Prostate gland (tissue), 2 donors: ENCODE measurements around the gene MS4A5.

Experiments used
- CTCF ChIP-seq, 4 experiments: fragments of 200-600 bp in 2 of 4; fragments of 450-650 bp in 2 of 4; sonication (generic) in 2 of 4; IDR thresholded peaks; 1 replicate in 3 of 4; 2 replicates in 1 of 4; pipeline ENCODE4 v1.5.1; 2016 to 2019; ENCODE audit warnings: antibody characterized with exemption in 4 of 4, mild to moderate bottlenecking in 2 of 4, moderate library complexity in 2 of 4
- POLR2A ChIP-seq: fragments of 450-650 bp; IDR thresholded peaks from one replicate; pipeline ENCODE4 v1.6.1; 2016; ENCODE audit warnings: antibody characterized with exemption, mild to moderate bottlenecking
- POLR2AphosphoS5 ChIP-seq: sonication (generic); formaldehyde crosslinking; IDR thresholded peaks from one replicate; pipeline ENCODE4 v1.6.1; 2017; ENCODE audit warnings: antibody characterized with exemption

DNA sequence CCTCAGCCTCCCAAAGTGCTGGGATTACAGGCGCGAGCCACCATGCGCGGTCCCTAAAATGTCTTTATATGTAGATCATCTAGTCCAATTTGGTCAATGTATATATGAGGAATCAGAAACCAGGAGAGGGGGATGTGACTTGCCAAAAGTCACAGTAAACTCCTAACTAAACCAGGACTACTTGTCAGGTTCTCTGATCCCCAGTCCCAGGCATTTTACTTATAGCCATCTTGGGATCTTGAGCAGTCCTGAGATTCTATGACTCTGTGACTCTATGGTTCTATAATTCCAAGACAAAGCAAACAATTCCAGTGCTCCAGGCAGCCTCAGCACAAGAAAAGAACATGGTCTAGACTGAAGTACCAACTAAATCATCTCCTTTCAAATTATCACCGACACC is at the start of gene MS4A5:
- TF ChIP-seq CTCF (IDR thresholded peaks at IDR 0.05), result no peak
- TF ChIP-seq POLR2A, result no peak
- TF ChIP-seq POLR2AphosphoS5, result no peak
